CD4-positive, alpha-beta T cell (primary cell): ENCODE data around the gene TNNT2. TPM values are rescaled to one million over a fixed set of nuclear protein-coding genes. Genes with fewer than 3 reads are reported as not detected.

Source experiments
- ATAC-seq: fragments of 200-7000 bp; cut with Tn5 transposase; one replicate; pipeline ENCODE4 v1.10.0; 2022; ENCODE audit warnings: mild to moderate bottlenecking; ENCODE audit not compliant: poor library complexity
- CTCF ChIA-PET: fragments of 350-600 bp; sonication (Branson Sonifier 250); formaldehyde crosslinking; loops from one replicate; lab custom pipeline; 2021; ENCODE audit warnings: antibody characterized with exemption, inconsistent platforms; lab: Charles Lee
- POLR2A ChIA-PET: fragments of 350-600 bp; sonication (Branson Sonifier 250); formaldehyde crosslinking; loops from one replicate; lab custom pipeline; 2021; ENCODE audit warnings: antibody characterized with exemption, inconsistent platforms; lab: Charles Lee
- DNase-seq, 14 experiments: peaks; one replicate each; pipeline ENCODE4 v3.0.0-alpha.2; 2013 to 2020; ENCODE audit warnings: mixed read lengths in 2 of 14
- H3K27ac ChIP-seq, 2 donors: one replicate each; pipeline versions ENCODE4 v1.5.1 to v1.7.0; 2013; ENCODE audit warnings: low read length in 2 of 2, low read depth in 1 of 2, mild to moderate bottlenecking in 1 of 2
- H3K27me3 ChIP-seq, 2 experiments: 1 replicate in 1 of 2; 2 replicates in 1 of 2; pipeline versions ENCODE4 v1.6.1 to v1.7.0; 2013; ENCODE audit warnings: low read length in 2 of 2, control low read depth in 1 of 2, mild to moderate bottlenecking in 1 of 2, moderate library complexity in 1 of 2; ENCODE audit not compliant: insufficient read depth in 2 of 2, control insufficient read depth in 1 of 2
- H3K36me3 ChIP-seq: one replicate; pipeline ENCODE4 v1.6.1; 2013; ENCODE audit warnings: low read length, control low read depth; ENCODE audit not compliant: insufficient read depth
- H3K4me1 ChIP-seq: one replicate; pipeline ENCODE4 v1.6.1; 2013; ENCODE audit warnings: low read length, control low read depth; ENCODE audit not compliant: insufficient read depth
- H3K4me3 ChIP-seq: one replicate; pipeline ENCODE4 v1.5.1; 2013; ENCODE audit warnings: mild to moderate bottlenecking, low read length, moderate library complexity
- H3K9me3 ChIP-seq, 2 experiments: 1 replicate in 1 of 2; 2 replicates in 1 of 2; pipeline versions ENCODE4 v1.6.1 to v1.7.0; 2013; ENCODE audit warnings: low read length in 2 of 2, mild to moderate bottlenecking in 2 of 2, control low read depth in 1 of 2, moderate library complexity in 1 of 2; ENCODE audit not compliant: control insufficient read depth in 1 of 2, insufficient read depth in 1 of 2
- H3K27ac Mint-ChIP-seq: one replicate; pipeline ENCODE4 v1.8.0; 2020; ENCODE audit warnings: mixed read lengths
- H3K27me3 Mint-ChIP-seq: one replicate; pipeline ENCODE4 v1.8.0; 2021; ENCODE audit warnings: mixed read lengths
- H3K36me3 Mint-ChIP-seq: one replicate; pipeline ENCODE4 v1.8.0; 2021; ENCODE audit warnings: low read depth, mixed read lengths
- H3K4me1 Mint-ChIP-seq: one replicate; pipeline ENCODE4 v1.8.0; 2021; ENCODE audit warnings: low read depth, mixed read lengths
- H3K4me3 Mint-ChIP-seq: one replicate; pipeline ENCODE4 v1.8.0; 2020; ENCODE audit warnings: mild to moderate bottlenecking, mixed read lengths
- H3K9me3 Mint-ChIP-seq: one replicate; pipeline ENCODE4 v1.8.0; 2020; ENCODE audit warnings: mixed read lengths
- intact Hi-C, 2 experiments: fragments of 100-400 bp; cut with DNase I in 1 of 2; cut with micrococcal nuclease in 1 of 2; formaldehyde crosslinking; loops; one replicate each; pipeline versions ENCODE4 v1.15.1 to v1.9.0; 2023 to 2025; cut with DNase I, micrococcal nuclease
- total RNA-seq, 174 experiments: library from RNA in 2 of 174; stranded (reverse) in 2 of 174; gene quantifications; one replicate each; pipeline ENCODE4 v1.2.3 and lab custom pipeline; 2021 to 2026
- TF ChIP-seq, protein P1 (sequence below): fragments of 200-600 bp; IDR thresholded peaks from one replicate; pipeline ENCODE4 v1.8.0; 2022; ENCODE audit warnings: antibody characterized with exemption, mild to moderate bottlenecking

The TNNT2 gene
- total RNA-seq, 2 experiments from 2014 or later = not detected

DNA sequence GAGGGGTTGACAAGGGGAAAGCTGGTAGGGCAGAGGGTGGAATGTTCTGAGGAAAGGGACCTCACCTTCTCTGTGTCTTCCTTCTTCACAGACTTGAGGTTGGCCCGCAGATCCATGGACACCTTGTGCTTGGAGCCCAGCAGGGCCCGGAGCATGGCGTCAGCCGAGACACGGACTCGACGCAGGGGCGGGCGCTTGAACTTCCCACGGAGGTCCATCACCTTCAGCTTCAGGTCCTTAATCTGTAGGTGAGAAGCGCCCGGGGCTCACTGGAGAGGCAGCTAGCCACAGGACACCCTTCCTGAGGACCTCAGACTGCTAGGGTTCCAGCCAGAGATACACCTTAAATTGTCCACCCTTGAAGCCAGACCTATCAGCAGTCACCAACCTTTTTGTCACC lies 33.8 kb upstream of the TNNT2 start:
- no peak for ATAC-seq
- no peak overlapping the region for H3K4me3 Mint-ChIP-seq

DNA sequence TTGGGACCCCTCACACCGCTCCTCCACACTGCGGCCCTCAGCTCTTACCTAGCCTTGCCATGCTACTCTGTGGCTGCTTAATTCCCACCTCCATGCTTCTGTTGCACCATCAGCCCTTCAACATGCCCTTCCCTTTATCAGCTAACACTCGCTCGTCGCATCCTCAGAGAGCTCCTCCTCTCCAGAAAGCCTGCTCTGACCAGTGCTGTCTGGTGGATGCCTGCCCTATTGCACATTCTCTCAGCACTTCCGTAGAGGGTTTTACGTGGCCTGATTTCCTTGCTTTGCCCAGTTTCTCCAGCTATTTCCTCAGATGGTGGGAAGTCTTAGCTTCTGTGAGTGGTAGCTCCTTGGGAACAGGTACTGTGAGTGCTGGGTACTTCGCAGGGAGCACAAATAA lies 32.0 kb upstream of the TNNT2 start:
- CTCF ChIA-PET = no interaction called here
- Histone ChIP-seq H3K36me3 (no peaks in the 10 kb centered on the region), H3K27ac (no peak overlapping the region), H3K4me3 (no peak overlapping the region), H3K9me3 (no peaks in the 10 kb centered on the region), H3K4me1 (no peaks in the 10 kb centered on the region), H3K27me3 (peaks cover 0 to 2% of the 10 kb centered on the region in 2 experiments)
- no peaks in the 10 kb centered on the region for H3K36me3 Mint-ChIP-seq
- TF ChIP-seq, protein P1, sequence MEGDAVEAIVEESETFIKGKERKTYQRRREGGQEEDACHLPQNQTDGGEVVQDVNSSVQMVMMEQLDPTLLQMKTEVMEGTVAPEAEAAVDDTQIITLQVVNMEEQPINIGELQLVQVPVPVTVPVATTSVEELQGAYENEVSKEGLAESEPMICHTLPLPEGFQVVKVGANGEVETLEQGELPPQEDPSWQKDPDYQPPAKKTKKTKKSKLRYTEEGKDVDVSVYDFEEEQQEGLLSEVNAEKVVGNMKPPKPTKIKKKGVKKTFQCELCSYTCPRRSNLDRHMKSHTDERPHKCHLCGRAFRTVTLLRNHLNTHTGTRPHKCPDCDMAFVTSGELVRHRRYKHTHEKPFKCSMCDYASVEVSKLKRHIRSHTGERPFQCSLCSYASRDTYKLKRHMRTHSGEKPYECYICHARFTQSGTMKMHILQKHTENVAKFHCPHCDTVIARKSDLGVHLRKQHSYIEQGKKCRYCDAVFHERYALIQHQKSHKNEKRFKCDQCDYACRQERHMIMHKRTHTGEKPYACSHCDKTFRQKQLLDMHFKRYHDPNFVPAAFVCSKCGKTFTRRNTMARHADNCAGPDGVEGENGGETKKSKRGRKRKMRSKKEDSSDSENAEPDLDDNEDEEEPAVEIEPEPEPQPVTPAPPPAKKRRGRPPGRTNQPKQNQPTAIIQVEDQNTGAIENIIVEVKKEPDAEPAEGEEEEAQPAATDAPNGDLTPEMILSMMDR = no peak
- no peak for DNase-seq
- no peak overlapping the region for H3K27ac Mint-ChIP-seq
- ATAC-seq = no peak
- no peak overlapping the region for H3K4me3 Mint-ChIP-seq
- no peaks in the 10 kb centered on the region for H3K9me3 Mint-ChIP-seq
- peaks cover 4% of the 10 kb centered on the region for H3K27me3 Mint-ChIP-seq
- intact Hi-C loops = no loop called here
- no peaks in the 10 kb centered on the region for H3K4me1 Mint-ChIP-seq
- POLR2A ChIA-PET = no interaction called here

More for the DNA sequence above, 33.8 kb upstream of the TNNT2 start:
- CTCF ChIA-PET = no interaction called here
- no peak for DNase-seq
- TF ChIP-seq, protein P1 = no peak
- no peak overlapping the region for H3K27ac Mint-ChIP-seq
- H3K36me3 Mint-ChIP-seq = no peaks in the 10 kb centered on the region
- POLR2A ChIA-PET = no interaction called here
- no peaks in the 10 kb centered on the region for H3K9me3 ChIP-seq
- no peaks in the 10 kb centered on the region for H3K4me1 ChIP-seq
- no peaks in the 10 kb centered on the region for H3K4me1 Mint-ChIP-seq
- intact Hi-C loops = no loop called here
- H3K4me3 ChIP-seq = no peak overlapping the region
- no peaks in the 10 kb centered on the region for H3K36me3 ChIP-seq
- H3K9me3 Mint-ChIP-seq = no peaks in the 10 kb centered on the region
- H3K27me3 Mint-ChIP-seq = peaks cover 4% of the 10 kb centered on the region
- no peak overlapping the region for H3K27ac ChIP-seq
- peaks cover 0 to 2% of the 10 kb centered on the region in 2 experiments for H3K27me3 ChIP-seq

DNA sequence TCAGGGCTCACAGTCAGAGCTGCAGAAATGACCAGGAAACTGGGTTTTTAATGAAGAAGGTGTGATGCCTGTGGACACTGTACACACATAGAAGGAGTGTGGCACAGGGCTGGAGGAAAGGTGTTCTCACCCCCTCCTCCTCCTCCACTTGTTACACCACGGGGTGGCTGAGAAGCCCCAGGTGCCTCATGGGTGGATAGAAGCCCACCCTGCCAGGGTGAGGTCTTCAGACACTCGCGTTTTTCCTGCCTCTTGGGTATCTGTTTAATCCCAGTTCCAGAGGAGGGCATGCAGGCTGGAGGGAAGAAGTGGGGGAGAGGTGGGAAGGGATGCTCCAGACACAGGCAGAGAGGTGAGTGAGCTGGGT lies 31.3 kb upstream of the TNNT2 start:
- no peaks in the 10 kb centered on the region for H3K36me3 ChIP-seq
- intact Hi-C loops = loop anchor here in 1 of 2 experiments (1.0 kb wide), 1 partner anchor 155 kb away; no protein-coding TSS in a partner anchor
- ATAC-seq (no peak), DNase-seq (no peak)
- H3K4me3 Mint-ChIP-seq = no peak overlapping the region
- TF ChIP-seq, protein P1 = no peak
- H3K9me3 ChIP-seq = no peaks in the 10 kb centered on the region
- H3K27ac Mint-ChIP-seq = no peak overlapping the region
- no peaks in the 10 kb centered on the region for H3K4me1 Mint-ChIP-seq
- POLR2A ChIA-PET = no interaction called here
- no peak overlapping the region for H3K27ac ChIP-seq
- H3K4me1 ChIP-seq = no peaks in the 10 kb centered on the region
- no peak overlapping the region for H3K4me3 ChIP-seq
- H3K36me3 Mint-ChIP-seq = no peaks in the 10 kb centered on the region
- peaks cover 0 to 4% of the 10 kb centered on the region in 2 experiments for H3K27me3 ChIP-seq
- peaks cover 4% of the 10 kb centered on the region for H3K27me3 Mint-ChIP-seq
- no peaks in the 10 kb centered on the region for H3K9me3 Mint-ChIP-seq
- CTCF ChIA-PET = no interaction called here
